GM21737 (cell line): ENCODE results near the gene AREL1.

Experiments used
- ATAC-seq: cut with Tn5 transposase; IDR thresholded peaks from one replicate; pipeline ENCODE4 v1.9.1; 2021; ENCODE audit warnings: mild to moderate bottlenecking, moderate library complexity; ENCODE audit not compliant: unreplicated experiment

The AREL1 gene

GRCh38 chr14:74697976-74698375, 14.9 kb downstream of the AREL1 start:
- ATAC-seq: no peak

- ATAC-seq: no peak
Measured at GRCh38 chr14:74697543-74697942, 15.3 kb downstream of the AREL1 start.

DNA sequence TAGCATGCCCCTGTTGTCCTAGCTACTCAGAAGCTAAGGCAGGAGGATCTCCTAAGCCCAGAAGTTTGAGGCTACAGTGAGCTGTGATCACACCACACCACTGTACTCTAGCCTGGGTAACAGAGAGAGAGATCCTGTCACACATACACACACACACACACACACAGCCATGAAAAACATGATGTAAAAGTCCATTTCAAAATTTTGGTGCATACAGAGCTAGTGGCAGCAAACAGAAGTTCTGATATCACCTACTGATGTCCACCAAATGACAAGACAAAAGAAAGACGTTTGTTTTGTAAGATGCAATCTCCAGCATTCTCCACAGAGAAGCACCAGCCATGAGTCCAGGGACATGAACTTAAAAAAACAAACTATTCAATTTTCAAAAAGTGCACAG, 15.9 kb downstream of the AREL1 start:
- ATAC-seq: no peak

DNA sequence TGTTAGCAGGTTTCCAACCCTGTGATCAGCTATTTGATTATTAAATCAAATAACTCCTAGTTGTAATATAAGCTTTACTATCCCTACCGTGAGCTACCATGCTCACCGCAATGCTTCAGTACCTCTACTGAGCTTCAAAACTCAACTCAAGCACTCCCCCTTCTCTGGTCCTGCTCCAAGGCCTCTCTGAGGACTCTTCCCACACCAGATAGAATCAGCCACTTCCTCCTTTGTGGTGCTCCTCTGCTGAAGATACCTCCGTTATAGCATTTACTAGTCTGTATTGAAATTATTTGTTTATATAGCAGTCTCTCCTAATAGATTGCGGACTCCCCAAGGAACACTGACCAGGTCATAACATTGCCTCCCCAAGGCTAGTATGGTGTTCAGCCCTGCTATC, 17.5 kb downstream of the AREL1 start:
- ATAC-seq: no peak

- no peak for ATAC-seq
Measured at GRCh38 chr14:74693191-74693590, 19.7 kb downstream of the AREL1 start.

GRCh38 chr14:74691456-74691855, 21.4 kb downstream of the AREL1 start:
- no peak for ATAC-seq

GRCh38 chr14:74685921-74686678, 26.8 kb downstream of the AREL1 start:
- ATAC-seq: no peak

DNA sequence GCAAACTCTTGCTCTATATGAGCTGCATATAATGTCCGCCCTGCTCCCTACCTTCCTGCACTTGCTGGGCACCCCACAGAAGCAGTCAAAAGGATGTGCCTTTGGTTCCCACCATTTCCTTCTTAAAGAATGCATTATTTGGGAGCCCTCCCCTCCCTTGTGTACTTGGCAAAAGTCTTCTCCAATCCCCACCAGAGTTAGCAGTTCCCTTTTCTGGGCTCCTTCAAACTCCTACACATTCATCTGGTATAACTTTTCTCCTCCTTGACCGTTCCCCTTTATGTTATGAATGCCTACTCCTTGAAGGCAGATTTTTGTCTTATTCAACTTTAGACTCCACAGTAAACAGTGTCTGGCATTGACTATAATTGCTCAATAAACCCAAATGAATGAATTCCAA, 27.8 kb downstream of the AREL1 start:
- ATAC-seq: no peak

DNA sequence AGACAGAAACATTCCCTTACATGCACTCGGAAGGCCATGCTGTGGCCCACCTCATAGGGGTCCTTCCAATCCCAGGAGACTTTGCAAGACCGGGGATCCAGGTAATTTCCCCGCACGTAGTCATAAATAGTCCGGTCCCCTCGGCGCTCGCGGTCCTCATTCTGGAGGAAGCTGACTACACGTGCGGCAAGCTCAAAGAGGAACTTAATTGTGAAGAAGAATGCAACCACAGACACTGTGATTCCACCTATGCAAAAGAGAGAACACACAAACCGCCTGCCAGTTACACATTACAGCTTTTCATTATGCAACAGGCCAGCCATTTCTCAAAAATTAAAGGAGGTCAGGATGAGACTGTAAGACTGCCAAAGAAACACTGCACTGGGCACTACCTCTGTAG, 28.4 kb downstream of the AREL1 start:
- ATAC-seq: peak; percentile 68

DNA sequence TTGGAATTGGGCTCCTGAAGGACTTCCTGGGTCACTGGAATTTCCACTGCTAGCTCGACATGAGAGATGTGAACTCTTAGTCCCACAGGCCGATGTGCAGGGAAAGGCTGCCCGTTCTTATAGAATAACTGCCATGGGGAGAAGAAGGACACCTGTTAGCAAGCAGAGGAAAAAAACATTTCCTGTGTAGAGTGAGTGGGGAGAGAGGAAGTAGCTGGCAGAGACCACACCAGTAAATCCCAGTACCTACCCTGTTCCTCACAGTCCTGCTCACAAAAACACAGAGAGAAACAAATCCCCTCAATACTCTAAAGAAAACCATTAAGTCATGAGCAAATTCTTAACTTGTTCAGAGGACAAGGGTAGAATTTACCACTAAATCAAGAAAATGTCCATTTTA, 29.5 kb downstream of the AREL1 start:
- ATAC-seq: no peak

DNA sequence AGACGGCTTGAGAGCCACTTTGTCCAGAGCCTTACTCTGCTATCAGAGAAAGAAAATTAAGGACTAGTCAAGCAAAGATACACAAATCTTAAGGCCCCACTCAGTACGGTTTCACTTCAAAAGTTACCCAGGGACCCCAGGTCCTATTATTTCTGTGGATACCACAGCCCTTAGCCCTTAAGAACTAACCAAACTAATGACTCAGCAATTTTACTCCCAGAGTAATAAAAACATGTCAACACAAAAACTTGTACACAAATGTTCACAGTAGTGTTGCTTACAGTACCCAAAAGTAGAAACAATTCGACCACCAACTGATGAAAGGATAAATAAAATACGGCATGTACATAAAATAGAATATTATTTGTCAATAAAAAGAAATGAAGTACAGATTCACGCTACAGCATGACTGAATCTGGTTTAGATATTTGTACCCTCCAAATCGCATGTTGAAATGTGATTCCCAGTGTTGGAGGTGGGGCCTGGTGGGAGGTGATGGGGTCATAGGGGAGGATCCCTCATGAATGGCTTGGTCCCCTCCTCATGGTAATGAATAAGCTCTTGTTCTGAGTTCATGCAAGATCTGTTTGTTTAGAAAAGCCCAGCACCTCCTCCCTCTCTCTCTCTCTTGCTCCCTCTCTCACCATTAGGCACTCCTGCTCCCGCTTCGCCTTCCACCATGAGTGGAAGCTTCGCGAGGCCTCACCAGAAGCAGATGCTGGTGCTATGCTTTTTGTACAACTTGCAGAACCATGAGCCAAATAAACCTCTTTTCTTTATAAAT, 30.5 kb downstream of the AREL1 start:
- ATAC-seq: no peak

DNA sequence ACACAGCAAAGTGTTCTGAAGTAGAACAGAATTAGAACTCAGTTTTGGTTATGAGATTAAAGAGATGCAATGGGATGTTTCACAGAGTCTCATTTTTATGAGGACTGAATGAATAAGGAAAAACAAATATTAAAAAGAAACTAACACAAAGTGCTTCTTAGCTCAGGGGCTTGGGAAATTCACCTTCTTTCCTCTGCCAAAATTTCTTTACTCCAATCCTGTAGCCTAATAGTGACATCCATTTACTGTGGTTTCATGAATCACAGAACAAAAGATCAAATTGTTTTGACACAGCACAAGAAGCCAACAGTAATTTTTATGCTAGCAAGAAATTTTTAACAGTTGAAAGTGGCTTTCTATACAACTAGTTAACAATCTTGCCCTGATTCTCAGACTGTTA, 37.7 kb downstream of the AREL1 start:
- no peak for ATAC-seq

DNA sequence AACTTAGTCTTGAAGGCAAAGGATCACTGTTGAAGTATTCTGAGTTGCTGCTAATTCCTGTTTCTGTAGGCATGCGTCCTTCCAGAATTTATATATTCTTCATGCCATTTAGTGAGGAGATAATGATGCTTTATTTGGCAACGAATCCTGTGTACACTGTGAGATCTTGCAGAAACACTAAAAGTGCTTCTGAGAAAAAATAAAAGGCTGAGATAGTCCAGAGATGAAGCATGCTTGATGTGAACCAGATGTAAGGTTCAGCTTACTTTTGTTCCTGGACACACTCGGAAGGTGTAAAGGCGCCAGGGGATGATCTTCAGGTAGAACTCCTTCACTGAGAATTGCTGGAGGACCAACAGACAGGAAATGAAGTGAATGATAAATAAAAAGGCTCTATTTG, 39.1 kb downstream of the AREL1 start:
- no peak for ATAC-seq

DNA sequence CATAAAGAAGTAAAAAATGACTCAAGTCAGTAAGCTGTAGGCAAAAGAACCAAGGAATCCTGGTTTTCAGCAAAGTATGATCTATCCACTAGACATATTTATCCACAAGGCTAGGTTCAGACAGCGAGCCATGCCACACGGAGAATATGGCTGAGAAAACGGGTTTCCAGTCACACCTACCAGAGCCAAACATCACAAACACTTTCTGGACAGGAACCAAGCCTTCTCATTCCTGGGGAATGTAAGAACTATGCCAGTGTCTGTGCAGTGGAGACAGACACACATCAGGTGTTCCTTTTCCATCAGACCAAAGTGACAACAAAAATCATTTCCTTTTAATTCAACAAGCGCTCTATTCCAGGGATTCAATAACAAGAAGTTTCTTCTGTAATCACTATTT, 41.1 kb downstream of the AREL1 start:
- no peak for ATAC-seq

GRCh38 chr14:74670726-74671411, 42.0 kb downstream of the AREL1 start:
- ATAC-seq: no peak

DNA sequence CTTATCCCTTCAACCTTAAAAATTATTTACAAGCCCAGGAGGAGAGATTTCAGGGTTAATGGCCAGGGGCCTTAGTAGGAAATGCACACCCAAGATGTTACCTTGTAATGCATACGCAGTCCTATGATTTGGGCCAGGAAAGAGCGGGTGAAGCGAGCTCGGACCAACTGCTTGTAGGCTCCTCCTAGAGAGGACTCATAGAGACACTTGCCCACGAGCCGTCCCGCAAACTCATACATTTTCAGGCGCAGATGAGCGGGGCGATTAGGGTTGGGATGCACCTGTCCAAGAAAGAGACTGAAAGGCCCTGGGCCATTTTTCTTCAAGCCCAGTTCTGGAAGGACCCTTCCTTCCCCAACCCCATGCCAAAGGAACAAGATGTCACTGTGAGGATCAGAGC, 43.0 kb downstream of the AREL1 start:
- ATAC-seq: no peak

- ATAC-seq: no peak
Measured at GRCh38 chr14:74669256-74669655, 43.6 kb downstream of the AREL1 start.

- ATAC-seq: no peak
Measured at GRCh38 chr14:74667758-74668157, 45.1 kb downstream of the AREL1 start.

- ATAC-seq: no peak
Measured at GRCh38 chr14:74664717-74665116, 48.2 kb downstream of the AREL1 start.

- ATAC-seq: no peak
Measured at GRCh38 chr14:74663884-74664283, 49.0 kb downstream of the AREL1 start.

- no peak for ATAC-seq
Measured at GRCh38 chr14:74661726-74662450, 51.0 kb downstream of the AREL1 start.
